GM21447 (cell line): ENCODE data around the gene MPC1.
A peak's percentile ranks its signal among the peaks of the same experiment; 100 is the strongest.
"Not testable (repeated sequence)": the region's sequence is repeated elsewhere in the genome, so short reads cannot be mapped to it uniquely, and the experiment has no call there.

Experiments
- ATAC-seq: cut with Tn5 transposase; IDR thresholded peaks from one replicate; pipeline ENCODE4 v1.9.1; 2021; ENCODE audit not compliant: unreplicated experiment

MPC1 gene

DNA sequence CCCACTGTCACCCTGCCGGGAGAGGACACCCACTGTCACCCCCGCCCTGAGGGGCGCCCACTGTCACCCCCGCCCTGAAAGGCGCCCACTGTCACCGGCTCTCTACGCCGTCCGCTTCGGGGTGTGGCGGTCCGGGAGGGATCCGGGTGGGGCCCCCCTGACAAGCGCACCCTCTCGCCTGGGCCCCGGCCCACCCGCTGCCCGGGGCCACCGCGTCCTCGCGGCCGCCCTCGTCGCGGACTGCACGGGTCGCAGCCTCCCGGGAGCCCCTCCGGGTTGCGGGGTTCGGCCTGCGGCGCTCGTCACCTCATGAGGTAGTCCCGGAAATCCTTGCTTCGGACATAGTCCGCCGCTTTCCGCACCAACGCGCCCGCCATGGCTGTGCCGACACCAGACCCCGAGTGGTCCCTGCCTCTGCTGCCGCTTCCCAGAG lies 224 bp downstream of the MPC1 start:
- no peak for ATAC-seq

DNA sequence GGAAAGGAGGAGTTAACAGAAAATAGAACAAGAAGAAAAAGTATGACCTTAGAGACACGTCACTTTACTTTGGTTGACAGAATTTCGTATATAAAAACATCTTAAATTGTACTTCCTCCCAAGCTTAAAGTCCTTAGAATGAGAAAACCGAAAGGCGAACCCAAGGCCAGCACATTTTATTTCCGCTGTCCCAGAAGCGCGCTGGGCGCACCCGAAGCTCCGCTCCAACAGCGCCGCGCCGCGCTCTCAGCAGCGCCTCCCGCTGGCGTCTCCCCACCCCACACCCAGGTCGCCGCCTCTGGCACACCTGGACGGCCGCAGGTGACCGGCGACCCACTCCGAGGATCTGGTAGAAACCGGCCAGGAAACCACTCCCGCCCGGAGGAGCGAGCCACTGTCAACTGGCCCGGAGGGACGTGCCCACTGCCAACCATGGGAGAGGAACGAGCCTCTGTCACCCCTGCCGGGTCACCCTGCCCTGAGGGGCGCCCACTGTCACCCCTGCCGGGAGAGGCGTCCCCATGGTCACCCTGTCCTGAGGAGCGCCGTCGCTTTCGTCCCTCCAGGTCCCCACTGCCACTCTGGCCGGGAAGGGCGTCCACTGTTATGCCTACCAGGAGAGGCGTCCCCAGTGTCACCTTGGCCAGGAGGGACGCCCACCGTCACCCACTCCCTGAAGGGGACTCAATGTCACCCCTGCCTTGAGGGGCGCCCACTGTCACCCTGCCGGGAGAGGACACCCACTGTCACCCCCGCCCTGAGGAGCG lies 824 bp downstream of the MPC1 start:
- peak; percentile 59 for ATAC-seq

DNA sequence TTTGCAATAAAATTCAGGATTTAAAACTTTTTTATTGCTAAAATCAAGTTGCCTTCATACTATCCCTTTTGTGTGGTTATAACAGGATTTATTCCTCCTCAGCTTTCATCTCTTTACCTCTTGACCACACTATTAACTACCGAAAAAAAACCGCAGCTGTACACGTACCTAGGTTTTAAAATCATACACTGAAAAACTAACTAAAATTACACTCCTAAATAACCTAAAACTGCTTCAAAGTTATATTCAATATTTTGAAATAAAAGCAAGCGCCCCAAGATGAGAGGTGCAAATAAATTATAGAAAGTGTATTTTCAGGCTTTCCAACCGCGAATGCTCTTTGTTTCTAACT lies 1.4 kb downstream of the MPC1 start:
- no peak for ATAC-seq

DNA sequence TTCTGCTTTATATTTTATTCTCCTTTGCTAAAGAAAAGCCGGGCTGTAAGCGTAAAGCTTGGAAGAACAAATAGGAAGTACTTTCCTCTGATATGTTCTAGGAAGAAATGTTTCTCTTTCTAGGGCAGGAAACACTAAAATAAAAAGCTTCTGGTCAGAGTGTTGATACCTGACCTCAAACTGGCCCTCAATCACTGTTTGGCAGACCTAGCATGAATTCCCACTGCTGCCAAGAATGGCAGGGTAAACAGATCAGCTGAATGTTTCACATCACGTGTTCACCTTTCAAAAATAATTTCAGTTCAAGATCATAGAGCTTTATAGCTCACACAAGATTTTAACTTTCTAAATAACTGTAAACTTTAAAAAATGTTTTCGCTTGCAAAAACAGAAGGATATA lies 2.9 kb downstream of the MPC1 start:
- ATAC-seq, result no peak

DNA sequence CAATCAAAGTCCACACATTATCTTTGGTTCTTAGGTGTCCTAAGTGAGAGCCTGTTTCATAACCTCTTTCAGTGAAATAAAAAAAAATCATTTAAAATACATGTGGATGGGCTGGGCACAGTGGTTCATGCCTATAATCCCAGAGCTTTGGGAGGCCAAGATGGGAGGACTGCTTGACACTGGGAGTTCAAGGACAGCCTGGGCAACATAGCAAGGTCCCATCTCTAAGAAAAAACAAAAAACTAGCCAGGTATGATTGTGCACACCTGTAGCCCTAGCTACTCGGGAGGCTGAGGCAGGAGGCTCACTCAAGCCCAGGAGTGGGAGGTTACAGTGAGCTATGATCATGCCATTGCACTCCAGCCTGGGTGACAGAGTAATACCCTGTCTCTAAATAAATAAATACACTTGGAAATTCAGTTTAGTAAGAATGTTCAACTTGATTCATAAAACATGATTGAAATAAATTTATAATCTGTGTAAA lies 3.6 kb downstream of the MPC1 start:
- ATAC-seq, result no peak

DNA sequence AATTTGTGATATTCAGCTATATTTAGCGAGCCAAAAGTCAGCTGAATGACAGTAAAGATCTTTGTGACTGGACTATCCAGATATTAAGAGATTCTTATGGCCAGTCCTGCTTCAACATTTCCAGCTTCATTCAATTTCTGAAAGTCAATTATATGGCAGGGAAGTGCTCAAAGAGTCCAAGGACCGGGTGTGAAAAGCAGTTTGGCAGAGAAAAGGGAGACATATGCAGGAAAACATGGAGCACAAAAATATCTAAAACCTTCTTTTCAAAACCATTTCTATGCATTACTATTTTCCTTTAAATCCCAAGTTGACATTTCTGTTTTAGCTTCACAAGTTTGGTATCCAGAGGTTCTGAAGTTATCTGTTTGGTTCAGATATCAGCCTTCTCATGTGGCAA lies 5.0 kb downstream of the MPC1 start:
- no peak for ATAC-seq

DNA sequence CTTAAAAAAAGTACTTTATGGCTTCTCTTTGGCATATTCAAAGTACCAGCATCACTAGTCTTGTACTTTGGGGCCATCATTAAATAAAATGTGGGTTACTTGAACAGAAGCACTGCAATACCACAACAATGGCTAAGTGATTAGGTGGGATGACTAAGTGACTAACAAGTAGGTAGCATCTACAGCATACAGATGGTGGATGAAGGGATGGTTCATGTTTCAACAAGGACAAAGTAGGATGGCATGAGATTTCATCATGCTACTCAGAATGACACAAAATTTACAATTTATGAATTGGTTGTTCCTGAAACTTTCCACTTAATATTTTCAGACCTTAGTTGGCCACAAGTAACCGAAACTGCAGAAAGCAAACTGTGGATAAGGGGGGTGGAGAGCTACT lies 7.7 kb downstream of the MPC1 start:
- no peak for ATAC-seq

DNA sequence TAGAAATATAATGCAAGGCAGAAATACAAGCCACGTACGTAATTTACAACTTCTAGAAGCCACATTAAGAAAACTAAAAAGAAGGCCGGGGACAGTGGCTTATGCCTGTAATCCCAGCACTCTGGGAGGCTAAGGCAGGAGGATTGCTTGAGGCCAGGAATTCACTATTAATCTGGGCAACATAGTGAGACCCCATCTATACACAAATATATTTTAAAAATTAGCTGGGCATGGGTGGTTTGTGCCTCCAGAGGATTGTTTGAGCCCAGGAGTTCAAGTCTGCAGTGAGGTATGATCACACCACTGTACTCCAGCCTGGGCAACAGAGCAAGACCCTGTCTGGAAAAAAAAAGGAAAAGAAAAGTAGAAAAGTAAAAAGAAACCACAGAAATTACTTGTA lies 12.3 kb downstream of the MPC1 start:
- no peak for ATAC-seq

DNA sequence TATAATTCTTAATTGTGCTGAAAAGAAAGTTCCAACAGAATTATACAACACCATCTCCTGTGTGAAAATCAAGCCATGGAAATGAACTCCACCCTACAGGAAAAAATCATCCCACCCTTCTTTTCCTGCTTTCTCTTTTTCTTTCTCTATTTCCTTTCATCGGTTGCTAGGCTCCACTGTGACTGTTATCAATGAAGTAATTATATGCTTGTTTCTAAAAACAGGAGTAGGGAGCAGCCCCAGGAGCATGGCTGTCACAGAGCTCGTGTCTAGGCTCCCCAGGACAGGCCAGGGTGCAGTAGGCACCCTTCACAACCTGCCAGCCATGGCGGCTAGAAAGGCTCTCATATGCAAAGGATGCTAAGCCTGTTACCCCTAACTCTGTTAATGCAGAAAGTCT lies 13.0 kb downstream of the MPC1 start:
- ATAC-seq, result no peak

DNA sequence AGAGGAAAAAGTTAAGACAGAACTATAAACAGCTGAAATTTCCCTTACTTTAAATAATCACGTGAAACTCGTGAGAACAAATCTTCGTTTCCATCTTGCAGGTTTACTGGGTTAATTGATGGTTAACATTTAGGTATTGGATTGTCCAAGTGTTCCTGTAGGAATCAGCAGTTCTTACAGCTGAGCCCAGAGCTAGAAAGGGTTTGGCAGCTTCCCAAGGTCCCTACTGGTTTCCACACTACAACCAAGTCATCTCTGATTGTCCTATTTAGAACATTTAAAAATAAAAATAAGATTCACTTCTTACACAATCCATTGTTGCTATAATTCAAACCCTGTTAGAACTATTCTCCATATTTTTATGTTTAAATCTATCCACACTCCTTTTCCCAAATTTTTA lies 15.8 kb downstream of the MPC1 start:
- ATAC-seq, result no peak

DNA sequence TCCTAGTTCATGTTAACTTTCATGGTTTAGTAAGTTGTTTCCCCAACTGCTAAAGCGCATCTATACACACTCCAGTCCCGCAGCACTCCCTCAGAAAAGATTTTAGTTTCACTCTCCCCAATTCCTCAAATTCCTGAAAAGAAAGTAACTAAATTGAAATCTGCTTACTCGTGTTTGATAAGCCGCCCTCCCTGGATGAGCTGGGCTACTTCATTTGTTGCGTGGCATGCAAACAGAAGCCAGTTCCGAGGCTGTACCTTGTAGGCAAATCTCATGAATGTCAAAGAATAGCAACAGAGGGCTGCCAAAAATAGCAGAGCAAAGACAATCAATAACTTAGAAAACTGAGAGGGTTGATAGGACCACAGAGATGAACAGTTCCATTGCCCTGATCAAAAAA lies 16.9 kb downstream of the MPC1 start:
- ATAC-seq, result no peak

DNA sequence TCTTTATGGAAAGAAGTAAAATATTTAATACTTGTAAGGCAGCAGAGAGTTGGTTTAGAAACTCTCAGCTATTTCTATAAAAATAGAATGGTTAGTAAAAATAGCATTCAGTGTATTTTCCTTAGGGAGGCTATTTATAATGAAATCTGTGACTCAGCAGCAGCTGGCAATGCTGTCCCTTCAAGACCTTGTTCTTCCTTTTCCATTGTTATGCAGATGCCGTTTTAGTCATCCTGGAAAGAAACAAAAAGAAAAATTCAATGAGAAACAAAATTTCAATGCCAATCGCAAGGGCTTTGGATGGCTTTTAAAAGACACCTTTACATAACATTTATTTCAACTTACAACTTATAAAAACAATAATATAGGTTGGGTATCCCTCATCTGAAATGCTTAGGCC lies 17.5 kb downstream of the MPC1 start:
- no peak for ATAC-seq

DNA sequence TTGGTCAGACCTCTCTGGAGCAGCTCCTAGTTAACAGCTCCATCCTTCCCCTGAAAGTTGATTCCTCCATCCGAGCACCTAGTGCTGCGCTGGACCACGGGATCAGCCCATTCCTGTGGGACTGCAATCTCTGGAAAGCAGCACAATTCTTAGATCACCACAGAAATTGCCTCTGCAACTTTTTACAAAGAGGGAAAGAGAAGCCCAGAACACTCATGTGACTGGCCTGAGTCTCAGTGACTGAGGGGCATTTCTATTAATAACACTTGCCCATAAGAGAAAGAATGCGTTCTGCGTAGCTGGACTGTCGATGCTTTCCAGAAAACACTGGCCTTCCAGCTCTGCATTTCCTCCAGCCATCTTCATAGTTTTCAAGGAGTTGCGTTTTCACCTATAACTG lies 18.3 kb downstream of the MPC1 start:
- no peak for ATAC-seq

DNA sequence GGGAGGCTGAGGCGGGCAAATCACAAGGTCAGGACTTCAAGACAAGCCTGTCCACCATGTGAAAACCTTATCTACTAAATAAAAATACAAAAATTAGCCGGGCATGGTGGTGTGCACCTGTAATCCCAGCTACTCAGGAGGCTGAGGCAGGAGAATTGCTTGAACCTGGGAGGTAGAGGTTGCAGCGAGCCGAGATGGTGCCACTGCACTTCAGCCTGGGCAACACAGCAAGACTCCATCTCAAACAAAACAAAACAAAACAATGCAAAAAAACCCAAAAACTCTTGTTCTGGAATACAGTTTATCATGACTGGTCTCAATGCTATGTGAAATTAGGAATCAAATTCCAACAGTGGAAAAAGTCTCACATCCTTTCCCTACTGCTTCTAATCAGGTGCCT lies 20.3 kb downstream of the MPC1 start:
- not testable (repeated sequence) for ATAC-seq

DNA sequence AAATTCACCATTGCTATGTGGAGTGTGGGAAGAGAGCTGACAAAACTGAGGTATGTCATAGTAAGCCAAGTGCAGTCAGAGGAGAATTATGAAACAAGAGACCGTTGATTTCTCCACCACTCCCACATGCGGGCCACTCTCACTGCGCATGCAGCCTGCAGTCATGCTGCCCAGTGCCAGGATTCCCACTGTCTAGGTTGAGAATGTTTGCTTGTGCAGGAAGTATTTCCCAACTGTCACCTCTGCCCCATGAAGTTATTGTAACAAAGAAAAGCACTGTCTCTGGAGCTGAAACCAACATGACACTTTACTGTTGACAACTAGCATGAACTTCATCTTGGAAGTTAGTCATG lies 21.7 kb downstream of the MPC1 start:
- no peak for ATAC-seq

DNA sequence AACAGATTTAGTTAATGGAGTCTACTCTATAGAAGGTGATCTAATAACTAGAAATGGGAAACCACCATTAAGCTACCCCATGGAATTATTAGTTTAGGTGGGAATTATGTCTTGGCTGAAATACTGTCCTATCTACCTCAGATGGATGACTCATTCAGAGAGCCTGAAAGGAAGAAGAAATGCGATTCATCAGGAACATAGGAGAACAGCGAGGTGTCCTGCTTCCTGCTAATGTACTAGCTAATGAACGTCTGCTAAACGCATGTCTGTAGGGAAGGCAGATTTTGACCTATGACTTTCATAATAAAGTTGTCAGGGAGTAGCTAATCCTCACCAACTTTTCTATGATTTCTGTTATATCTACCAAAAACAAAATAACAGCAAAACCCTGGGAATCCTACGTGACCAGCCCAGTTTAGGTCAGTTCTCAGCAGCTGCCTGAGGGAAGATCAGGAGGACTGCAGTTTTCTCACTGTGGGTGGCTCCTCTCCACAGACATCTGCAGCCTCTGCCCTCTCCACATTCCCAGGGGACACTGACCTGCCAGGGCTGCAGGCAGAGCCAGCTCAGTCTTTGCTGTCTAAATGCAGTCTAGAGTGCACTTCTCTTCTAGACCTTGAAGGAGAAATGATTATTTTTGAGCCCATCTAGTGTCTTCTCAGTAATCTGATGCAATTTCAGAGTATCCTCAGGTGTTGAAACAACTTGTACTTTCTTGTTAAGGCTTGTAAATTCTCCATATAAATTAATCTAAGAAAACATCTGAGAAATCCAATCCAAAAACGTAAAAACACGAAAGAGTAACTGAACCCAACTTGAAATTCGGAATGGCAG lies 22.3 kb downstream of the MPC1 start:
- ATAC-seq, result no peak

DNA sequence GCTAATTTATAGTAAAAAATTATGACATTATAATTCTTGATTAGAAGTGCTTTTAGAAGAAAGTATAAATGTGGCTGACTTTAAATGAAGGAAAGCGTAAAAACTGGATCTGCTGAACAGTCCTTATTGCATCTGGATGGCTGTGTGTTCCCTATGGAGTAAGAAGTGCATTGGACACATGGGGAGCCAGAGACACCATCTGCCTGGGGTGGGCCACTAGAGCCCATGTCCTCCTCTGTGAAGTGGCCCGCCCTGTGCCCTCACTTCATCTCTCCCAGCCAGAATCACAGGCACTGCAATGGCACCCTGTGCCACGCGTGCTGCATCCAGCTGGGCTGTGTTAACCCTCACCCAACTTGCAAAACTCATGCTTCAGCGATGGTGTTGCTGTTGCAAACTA lies 27.2 kb downstream of the MPC1 start:
- no peak for ATAC-seq

DNA sequence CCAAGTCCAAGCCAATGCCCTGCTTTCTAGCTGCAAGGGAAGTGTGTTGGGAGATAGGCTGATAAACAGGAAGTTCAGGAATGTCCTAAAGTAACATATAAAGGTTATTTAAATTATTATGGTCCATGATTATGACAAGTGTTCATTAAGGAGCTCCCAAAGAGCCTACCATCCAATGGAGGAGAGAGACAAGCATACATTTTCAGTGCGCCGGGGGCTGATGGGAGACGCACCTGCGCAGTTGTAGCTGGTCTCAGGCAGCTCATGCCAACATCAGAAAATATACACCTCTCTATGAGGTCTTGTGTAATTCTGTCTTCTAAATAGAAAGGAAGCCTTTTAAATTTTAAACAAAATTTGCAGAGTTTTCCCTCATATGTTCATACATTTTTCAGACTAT lies 27.8 kb downstream of the MPC1 start:
- no peak for ATAC-seq

DNA sequence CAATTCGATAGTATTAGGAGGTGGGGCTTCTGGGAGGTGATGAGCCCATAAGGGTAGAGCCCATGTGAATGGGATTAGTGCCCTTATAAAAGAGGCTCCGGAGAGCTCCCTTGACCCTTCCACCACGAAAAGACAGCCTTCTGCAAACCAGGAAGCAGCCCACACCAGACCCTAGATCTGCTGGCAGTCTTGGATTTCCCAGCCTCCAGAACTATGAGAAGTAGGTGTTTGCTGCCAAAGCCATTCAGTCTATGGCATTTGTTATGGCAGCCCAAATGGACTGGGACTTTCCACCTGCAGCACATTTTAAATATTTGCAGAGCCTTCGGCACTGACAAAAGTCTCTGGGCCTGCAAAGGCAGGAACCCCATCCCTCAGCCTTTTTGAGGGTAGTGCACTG lies 28.6 kb downstream of the MPC1 start:
- no peak for ATAC-seq

DNA sequence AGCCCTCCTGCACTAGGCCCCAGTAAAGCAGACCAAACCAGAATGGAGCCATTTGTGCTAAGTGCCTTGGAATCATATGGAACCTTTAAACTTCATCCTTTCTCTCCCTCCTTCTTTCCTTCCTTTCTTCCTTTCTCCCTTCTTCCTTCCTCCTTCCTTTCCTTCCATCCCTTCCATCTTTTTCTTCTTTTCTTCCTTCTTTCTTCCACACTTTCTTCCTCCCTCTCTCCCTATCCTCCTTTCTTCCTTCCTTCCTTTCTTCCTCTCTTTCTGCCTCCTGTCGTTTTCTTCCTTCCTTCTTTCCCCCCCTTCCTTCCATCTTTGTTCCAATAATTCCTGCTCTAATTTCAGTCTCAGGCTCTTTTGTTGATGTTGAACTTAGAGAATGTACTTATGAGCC lies 29.2 kb downstream of the MPC1 start:
- ATAC-seq, result no peak

DNA sequence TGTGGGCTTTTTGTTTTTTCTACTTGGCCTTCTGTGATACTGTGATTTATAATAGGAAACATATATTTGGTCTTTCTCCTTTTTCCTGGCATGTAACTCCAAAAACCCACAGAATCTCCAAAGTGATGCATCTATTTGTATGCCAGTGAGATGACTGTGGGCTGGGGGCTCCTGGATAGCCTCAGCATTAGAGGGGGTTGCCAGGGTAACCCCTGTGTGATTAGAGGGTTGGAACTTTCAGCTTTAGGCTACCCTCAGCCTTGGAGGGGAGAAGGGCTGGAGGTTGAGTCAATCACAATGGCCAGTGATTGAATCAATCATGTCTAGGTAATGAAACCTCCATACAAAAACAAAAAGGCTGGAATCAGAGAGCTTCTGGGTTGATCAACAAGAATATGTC lies 29.8 kb downstream of the MPC1 start:
- no peak for ATAC-seq

DNA sequence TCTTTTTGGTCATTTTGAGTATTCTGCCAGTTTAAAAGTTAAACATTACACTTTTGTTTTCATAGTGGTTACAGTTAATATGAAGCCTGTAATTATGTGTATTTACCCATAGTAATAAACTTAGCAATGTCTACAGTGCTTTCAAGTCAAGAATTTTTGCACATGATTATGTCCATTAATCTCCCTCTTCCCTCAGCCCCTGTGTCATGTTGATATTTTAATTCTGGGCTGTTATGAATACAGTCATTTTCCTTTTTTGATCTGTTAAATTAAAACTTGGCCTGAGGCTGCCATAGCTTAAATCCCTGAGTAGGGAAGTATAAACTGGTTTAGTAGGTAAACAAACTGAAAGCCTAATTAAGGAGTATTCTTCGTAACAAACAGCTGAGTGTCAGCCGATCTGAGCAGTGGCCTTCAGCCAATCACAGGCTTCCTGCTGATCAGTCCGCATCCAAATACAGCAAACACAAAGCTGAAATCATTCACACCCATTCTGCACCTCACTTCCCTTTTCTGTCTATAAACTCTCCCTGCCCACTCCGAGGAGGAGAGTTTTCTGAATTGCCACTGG lies 30.9 kb downstream of the MPC1 start:
- ATAC-seq, result peak; percentile 99
